GM12878 (cell line): Measurements from ENCODE around the gene ZNF407. TPM values are rescaled to one million over a fixed set of nuclear protein-coding genes. Genes with fewer than 3 reads are reported as not detected.

Experiments
- ATAC-seq: fragments of 200-7000 bp; cut with Tn5 transposase; 3 replicates; pipeline ENCODE4 v1.9.1; 2020; ENCODE audit warnings: mild to moderate bottlenecking, moderate library complexity
- BruUV-seq: library from RNA; stranded (reverse); fragments of 400-500 nt; replicated peaks from 2 replicates; lab custom pipeline; 2021; lab: Mats Ljungman, UMichigan
- CTCF ChIA-PET: fragments of 300-600 bp; sonication (Branson Sonifier 250); formaldehyde crosslinking; extraction: SDS; loops from one replicate; lab custom pipeline; 2021; ENCODE audit warnings: inconsistent platforms; lab: Yijun Ruan, JAX
- POLR2A ChIA-PET: fragments of 350-600 bp; formaldehyde crosslinking; extraction: SDS; loops from one replicate; lab custom pipeline; 2021; ENCODE audit warnings: inconsistent platforms; lab: Charles Lee
- RAD21 ChIA-PET: fragments of 300-600 bp; sonication (Branson Sonifier 250); formaldehyde crosslinking; loops from one replicate; lab custom pipeline; 2023; ENCODE audit warnings: antibody characterized with exemption; ENCODE audit not compliant: unreplicated experiment; lab: Charles Lee
- SMC1A ChIA-PET: fragments of 300-600 bp; sonication (Branson Sonifier 250); formaldehyde crosslinking; loops from one replicate; lab custom pipeline; 2023; ENCODE audit not compliant: unreplicated experiment, uncharacterized antibody; lab: Charles Lee
- DNase-seq: peaks from one replicate; pipeline ENCODE4 v3.0.0-alpha.2; 2011; ENCODE audit warnings: low read depth, low spot score
- FAIRE-seq: peaks from 3 replicates; lab custom pipeline; 2011; peaks lifted over from hg19 to GRCh38; lab: Jason Lieb, UNC
- H2AFZ ChIP-seq: 2 replicates; pipeline ENCODE4 v1.6.0; 2011; ENCODE audit warnings: low read depth, low read length, control low read depth; ENCODE audit not compliant: control insufficient read depth
- H3K27ac ChIP-seq: 2 replicates; pipeline ENCODE4 v1.5.1; 2011; ENCODE audit warnings: control low read depth; ENCODE audit not compliant: control insufficient read depth, insufficient read depth
- H3K27me3 ChIP-seq, 2 experiments: replicated peaks in 1 of 2; 2 replicates each; pipeline versions ENCODE4 v1.6.0 to v1.6.1; 2011; ENCODE audit warnings: low read length in 1 of 2; ENCODE audit not compliant: control insufficient read depth in 2 of 2, insufficient read depth in 2 of 2
- H3K36me3 ChIP-seq, 2 experiments: 2 replicates each; pipeline ENCODE4 v1.5.1; 2011; ENCODE audit warnings: low read length in 1 of 2; ENCODE audit not compliant: control insufficient read depth in 2 of 2, insufficient read depth in 2 of 2
- H3K4me1 ChIP-seq: 2 replicates; pipeline ENCODE4 v1.6.1; 2011; ENCODE audit warnings: mild to moderate bottlenecking, low read length, moderate library complexity, mixed read lengths; ENCODE audit not compliant: control insufficient read depth, insufficient read depth
- H3K4me2 ChIP-seq: 2 replicates; pipeline ENCODE4 v1.6.0; 2011; ENCODE audit warnings: control low read depth; ENCODE audit not compliant: control insufficient read depth, insufficient read depth
- H3K4me3 ChIP-seq: fragments of 200-600 bp; sonication (generic); 2 replicates; pipeline ENCODE4 v1.5.1; 2016
- H3K79me2 ChIP-seq: 2 replicates; pipeline ENCODE4 v1.6.0; 2011; ENCODE audit warnings: low read length; ENCODE audit not compliant: control insufficient read depth, insufficient read depth
- H3K9ac ChIP-seq: 2 replicates; pipeline ENCODE4 v1.8.0; 2011; ENCODE audit warnings: low read length, control low read depth, mixed read lengths; ENCODE audit not compliant: control insufficient read depth, insufficient read depth
- H3K9me3 ChIP-seq: replicated peaks from 3 replicates; pipeline ENCODE4 v1.5.1; 2011; ENCODE audit warnings: mild to moderate bottlenecking, low read length; ENCODE audit not compliant: control insufficient read depth, insufficient read depth
- H4K20me1 ChIP-seq: 2 replicates; pipeline ENCODE4 v1.6.0; 2011; ENCODE audit not compliant: control insufficient read depth, insufficient read depth
- GABPA ChIP-seq: IDR thresholded peaks from 2 replicates; pipeline ENCODE4 v1.6.1; 2014; ENCODE audit warnings: antibody characterized with exemption, low read depth, mild to moderate bottlenecking, inconsistent platforms
- JUNB ChIP-seq: IDR thresholded peaks from 2 replicates; pipeline ENCODE4 v1.6.1; 2016; ENCODE audit warnings: antibody characterized with exemption, mild to moderate bottlenecking
- LARP7 ChIP-seq: fragments of 450-650 bp; IDR thresholded peaks from 2 replicates; pipeline ENCODE4 v1.6.1; 2017; ENCODE audit warnings: mild to moderate bottlenecking
- NFYA ChIP-seq: IDR thresholded peaks from 2 replicates; pipeline ENCODE4 v1.6.1; 2011; ENCODE audit warnings: low read depth, mild to moderate bottlenecking, low read length, improper control_type of control experiment, borderline replicate concordance
- PRDM15 ChIP-seq: fragments of 450-650 bp; formaldehyde crosslinking; IDR thresholded peaks from 2 replicates; pipeline ENCODE4 v1.4.0; 2020; ENCODE audit warnings: mild to moderate bottlenecking, moderate library complexity
- ZBTB11 ChIP-seq: fragments of 450-650 bp; formaldehyde crosslinking; IDR thresholded peaks from 2 replicates; pipeline ENCODE4 v1.5.0; 2022; ENCODE audit warnings: mild to moderate bottlenecking, missing genetic modification characterization
- WGBS: methylation state at CpG from one replicate; pipeline ENCODE4 v1.1.6; 2016; ENCODE audit warnings: low lambda C conversion rate; ENCODE audit not compliant: insufficient replicate concordance, insufficient coverage; ENCODE audit errors: missing lambda C conversion rate; 5-methylcytosine and 5-hydroxymethylcytosine counted together
- in situ Hi-C: fragments of 300-500 bp; cut with MboI; formaldehyde crosslinking; loops from 9 replicates; pipeline ENCODE4 v1.14.3; 2018; ENCODE audit warnings: mixed read lengths
- intact Hi-C: fragments of 100-400 bp; cut with micrococcal nuclease; formaldehyde crosslinking; loops from one replicate; pipeline ENCODE4 v1.14.2; 2022; ENCODE audit not compliant: unreplicated experiment
- polyA plus RNA-seq, 11 experiments: library from polyadenylated mRNA; depleted of rRNA in 4 of 11; unstranded in 6 of 11; stranded (reverse) in 5 of 11; fragments of >200 nt; fragmentation: Nextera tagmentation in 4 of 11; fragmentation: Illumina TruSeq in 1 of 11; extraction: Ambion mirVana in 4 of 11; extraction: Trizol in 1 of 11; gene quantifications; 1 replicate in 1 of 11; 2 replicates in 10 of 11; pipeline versions ENCODE4 v1.2.1 to v1.2.3, GENCODE V29; 2011 to 2016; ENCODE audit warnings: inconsistent platforms in 2 of 11, missing spikeins in 2 of 11, low read depth in 1 of 11
- total RNA-seq, 4 experiments: library from RNA; depleted of rRNA in 3 of 4; stranded (reverse); fragments of >200 nt in 3 of 4; fragmentation: Illumina TruSeq in 1 of 4; extraction: Trizol in 1 of 4; gene quantifications; 2 replicates each; pipeline versions ENCODE4 v1.2.1 to v1.2.3, GENCODE V29; 2013 to 2021

The ZNF407 gene
- total and polyA plus RNA-seq, 10 of the 15 experiments (the other 5 are each of a cell fraction or from before 2014, with no cell fraction given): 0.69 to 11.6 (median 5.3) TPM

- intact Hi-C loops (no loop called here), in situ Hi-C loops (no loop called here)
- no peak overlapping the region for H3K4me3 ChIP-seq
- H3K27me3 ChIP-seq: no peaks in the 10 kb centered on the region
- no peaks in the 10 kb centered on the region for H3K9me3 ChIP-seq
- H3K27ac ChIP-seq: no peak overlapping the region
- ChIA-PET SMC1A (no interaction called here), RAD21 (no interaction called here), CTCF (no interaction called here), POLR2A (no interaction called here)
- ATAC-seq: no peak
- no TSS peak for BruUV-seq
- no peaks in the 10 kb centered on the region for H3K36me3 ChIP-seq
- H4K20me1 ChIP-seq: no peaks in the 10 kb centered on the region
- no peak for TF ChIP-seq LARP7
- no peak for TF ChIP-seq NFYA
- no peak for TF ChIP-seq JUNB
- TF ChIP-seq GABPA: no peak
- TF ChIP-seq ZBTB11 (CRISPR knock-in tag): no peak
- TF ChIP-seq PRDM15: no peak
- no peaks in the 10 kb centered on the region for H3K79me2 ChIP-seq
- no peak overlapping the region for H2AFZ ChIP-seq
- no peak for FAIRE-seq
- no peaks in the 10 kb centered on the region for H3K4me1 ChIP-seq
- H3K9ac ChIP-seq: no peak overlapping the region
- H3K4me2 ChIP-seq: no peak overlapping the region
- WGBS: 97% methylated on average over 12 of the region's 12 CpGs
- no peak for DNase-seq
Measured at GRCh38 chr18:75047240-75047961, 449.7 kb downstream of the ZNF407 start.
